ENCODE measurements around the gene DDX43.
A peak's percentile ranks its signal among the peaks of the same experiment; 100 is the strongest.
"Not testable (repeated sequence)": the region's sequence is repeated elsewhere in the genome, so short reads cannot be mapped to it uniquely, and the experiment has no call there.

DDX43 gene

GRCh38 chr6:73389854-73390253 lies 4.8 kb upstream of the DDX43 start:
- DNase-seq, result no peak

- no peak for DNase-seq
Observed at GRCh38 chr6:73391675-73392074, 3.0 kb upstream of the DDX43 start.

- not testable (repeated sequence) for DNase-seq
Observed at GRCh38 chr6:73392188-73392587, 2.4 kb upstream of the DDX43 start.

- DNase-seq, result no peak
Observed at GRCh38 chr6:73393278-73393677, 1.4 kb upstream of the DDX43 start.

- no peak for DNase-seq
Observed at GRCh38 chr6:73395875-73396274, 1.2 kb downstream of the DDX43 start.

- DNase-seq, result no peak
Observed at GRCh38 chr6:73400656-73401055, 6.0 kb downstream of the DDX43 start.

- DNase-seq, result no peak
Observed at GRCh38 chr6:73409395-73409794, 14.8 kb downstream of the DDX43 start.

- DNase-seq, result no peak
Observed at GRCh38 chr6:73413102-73413501, 18.5 kb downstream of the DDX43 start.

- DNase-seq, result no peak
Observed at GRCh38 chr6:73418081-73418741, 23.6 kb downstream of the DDX43 start.

- no peak for DNase-seq
Observed at GRCh38 chr6:73421534-73421933, 26.9 kb downstream of the DDX43 start.

- no peak for DNase-seq
Observed at GRCh38 chr6:73435236-73435635, 40.6 kb downstream of the DDX43 start.

GRCh38 chr6:73443555-73443954 lies 48.9 kb downstream of the DDX43 start:
- no peak for DNase-seq

GRCh38 chr6:73451223-73452106 lies 56.8 kb downstream of the DDX43 start:
- DNase-seq, result no peak

GRCh38 chr6:73452107-73452461 lies 57.5 kb downstream of the DDX43 start, which contains the start of gene CGAS:
TSS of gene CGAS (minus strand) at chr6:73452297. CDS start at chr6:73452181, 116 bp downstream.
- no peak for DNase-seq

GRCh38 chr6:73455865-73456629 lies 61.4 kb downstream of the DDX43 start:
- no peak for DNase-seq

- DNase-seq, result not testable (repeated sequence)
Observed at GRCh38 chr6:73459474-73459873, 64.8 kb downstream of the DDX43 start.

GRCh38 chr6:73460056-73460455 lies 65.4 kb downstream of the DDX43 start:
- no peak for DNase-seq

- DNase-seq, result peak; percentile 82 to 91
Observed at GRCh38 chr6:73461537-73462350, 67.1 kb downstream of the DDX43 start, which contains the start of gene MTO1. TSS of gene MTO1 (plus strand) at chr6:73461737. CDS start at chr6:73461855, 118 bp downstream.
